Stimulated activated CD8-positive, alpha-beta memory T cell treated with anti-CD3 and anti-CD28 coated beads, Interleukin-12 subunit alpha, Interleukin-12 subunit beta, amount 100 ng/mL, for 24 hours (primary cell): ENCODE data around the gene MAN1B1.
"Not testable (repeated sequence)": the region's sequence is repeated elsewhere in the genome, so short reads cannot be mapped to it uniquely, and the experiment has no call there.

ENCODE experiments used
- DNase-seq: peaks from one replicate; pipeline ENCODE4 v3.0.0-alpha.2; 2020; ENCODE audit errors: extremely low read depth

Gene MAN1B1

DNA sequence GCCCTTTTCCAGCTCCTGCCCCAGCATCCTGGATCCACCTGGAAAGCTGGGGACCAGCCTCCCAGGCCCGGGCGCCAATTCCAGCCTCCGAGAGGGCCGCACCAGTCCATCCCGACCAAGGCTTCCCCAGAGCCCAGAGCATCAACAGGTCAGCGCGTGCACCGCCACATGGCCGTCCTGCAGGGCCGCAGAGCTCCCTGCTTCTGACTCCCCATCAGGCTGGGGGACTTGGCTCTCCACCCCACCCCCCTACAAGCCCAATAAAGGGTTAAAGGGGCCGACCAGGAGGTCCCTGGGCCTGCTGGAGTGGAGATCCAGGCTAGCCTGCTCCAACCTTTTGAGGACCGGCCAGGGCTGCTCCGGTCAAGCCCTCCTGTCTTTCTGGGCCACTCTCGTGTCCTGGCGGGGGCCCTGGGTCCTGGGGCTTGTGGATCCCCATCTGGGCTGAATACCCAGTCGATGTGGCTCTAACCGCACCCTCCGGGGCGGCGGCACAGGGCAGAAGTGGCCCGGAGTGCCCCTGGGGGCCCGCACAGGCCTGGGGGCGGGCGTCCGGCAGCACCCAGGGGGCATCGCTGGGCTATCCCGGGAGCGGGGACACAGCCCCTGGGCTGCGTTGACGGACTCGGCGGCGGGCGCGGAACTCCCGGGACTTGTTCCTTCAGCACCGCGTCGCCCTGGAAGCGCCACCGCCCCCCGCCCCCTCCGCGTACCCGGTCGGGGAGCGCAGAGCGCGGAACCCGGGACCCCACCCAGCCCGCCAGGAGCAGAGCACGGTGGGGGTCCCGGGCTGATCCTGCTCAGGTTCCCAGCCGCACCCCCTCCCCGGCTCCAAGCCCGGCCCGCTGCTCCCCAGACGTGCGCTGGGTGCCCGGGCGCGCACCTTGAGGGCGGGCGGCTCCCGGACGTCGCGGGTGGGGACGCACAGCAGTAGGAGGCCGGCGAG lies 33.5 kb upstream of the MAN1B1 start:
- DNase-seq, result no peak

DNA sequence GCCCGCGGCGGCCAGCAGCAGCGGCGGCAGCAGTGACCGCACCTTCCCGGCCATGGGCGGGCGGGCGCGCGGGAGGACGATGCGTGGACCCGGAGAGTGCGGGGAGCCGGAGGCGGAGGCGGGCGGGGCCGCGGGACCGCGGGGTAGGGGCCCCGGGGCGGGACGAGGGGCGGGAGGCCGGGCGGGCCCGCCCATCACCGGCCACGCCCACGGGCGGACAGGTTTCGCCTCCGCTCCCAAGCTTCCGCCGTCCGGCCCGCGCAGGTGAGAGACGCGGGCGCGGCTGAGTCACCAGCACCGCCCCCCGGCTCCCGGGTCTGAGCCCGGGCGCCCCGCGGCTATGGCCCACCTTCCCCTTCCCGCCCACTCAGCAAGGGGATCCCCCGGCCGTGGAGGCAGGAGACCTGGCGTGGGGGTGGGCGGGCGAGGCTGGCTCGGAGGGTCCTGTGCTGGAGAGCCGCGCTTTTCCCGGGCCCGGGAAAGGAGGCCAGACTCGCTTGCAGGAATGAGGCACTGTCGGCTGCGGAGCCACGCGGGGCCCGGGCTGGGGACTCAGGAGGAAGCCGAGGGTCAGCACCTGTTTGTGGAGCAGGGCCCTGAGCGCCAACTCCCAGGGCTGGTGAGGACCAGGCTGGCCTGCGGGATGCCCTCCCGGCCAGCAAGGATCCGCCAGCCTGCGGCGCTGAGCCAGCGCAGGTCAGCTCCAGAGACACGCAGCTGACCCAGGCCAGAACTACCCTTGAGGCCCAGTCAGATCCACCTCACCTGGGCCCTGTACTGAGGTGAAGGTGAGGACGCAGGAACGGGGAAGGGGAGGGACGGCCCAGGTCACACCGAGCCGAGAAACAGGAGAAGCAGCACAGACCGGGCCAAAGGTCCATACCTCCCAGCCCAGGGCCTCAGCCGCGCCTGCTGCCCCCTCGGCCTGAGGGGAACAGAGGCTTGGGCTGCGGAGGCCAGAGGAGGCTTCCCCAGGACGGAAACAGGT lies 32.5 kb upstream of the MAN1B1 start, which contains the start of gene ENTPD2:
TSS of gene ENTPD2 (minus strand) at position 118 of the 988 bp plus-strand sequence. CDS start at position 54, 64 bp downstream.
- DNase-seq, result no peak

DNA sequence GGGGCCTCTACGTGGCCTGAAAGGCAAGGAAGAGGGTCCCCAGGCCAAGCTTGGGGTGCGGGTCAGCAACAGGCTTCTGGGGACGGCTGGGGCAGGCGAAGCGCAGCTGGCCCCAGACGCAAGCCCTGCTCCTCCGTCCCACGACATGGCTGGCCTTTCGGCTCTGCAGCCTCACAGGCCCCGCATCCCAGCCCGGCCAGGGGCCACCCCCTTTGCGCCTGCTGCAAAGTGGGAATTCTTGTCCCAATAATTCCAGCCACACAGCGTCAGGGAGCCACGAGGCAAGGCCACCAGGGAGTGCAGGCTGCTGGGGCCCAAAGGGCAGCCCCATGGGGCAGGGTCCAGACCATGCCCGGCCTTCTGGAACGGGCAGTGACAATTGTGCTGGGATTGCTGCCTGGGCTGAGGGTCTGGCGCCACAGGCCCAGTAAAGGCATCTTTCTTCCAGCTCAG lies 31.8 kb upstream of the MAN1B1 start:
- no peak for DNase-seq

DNA sequence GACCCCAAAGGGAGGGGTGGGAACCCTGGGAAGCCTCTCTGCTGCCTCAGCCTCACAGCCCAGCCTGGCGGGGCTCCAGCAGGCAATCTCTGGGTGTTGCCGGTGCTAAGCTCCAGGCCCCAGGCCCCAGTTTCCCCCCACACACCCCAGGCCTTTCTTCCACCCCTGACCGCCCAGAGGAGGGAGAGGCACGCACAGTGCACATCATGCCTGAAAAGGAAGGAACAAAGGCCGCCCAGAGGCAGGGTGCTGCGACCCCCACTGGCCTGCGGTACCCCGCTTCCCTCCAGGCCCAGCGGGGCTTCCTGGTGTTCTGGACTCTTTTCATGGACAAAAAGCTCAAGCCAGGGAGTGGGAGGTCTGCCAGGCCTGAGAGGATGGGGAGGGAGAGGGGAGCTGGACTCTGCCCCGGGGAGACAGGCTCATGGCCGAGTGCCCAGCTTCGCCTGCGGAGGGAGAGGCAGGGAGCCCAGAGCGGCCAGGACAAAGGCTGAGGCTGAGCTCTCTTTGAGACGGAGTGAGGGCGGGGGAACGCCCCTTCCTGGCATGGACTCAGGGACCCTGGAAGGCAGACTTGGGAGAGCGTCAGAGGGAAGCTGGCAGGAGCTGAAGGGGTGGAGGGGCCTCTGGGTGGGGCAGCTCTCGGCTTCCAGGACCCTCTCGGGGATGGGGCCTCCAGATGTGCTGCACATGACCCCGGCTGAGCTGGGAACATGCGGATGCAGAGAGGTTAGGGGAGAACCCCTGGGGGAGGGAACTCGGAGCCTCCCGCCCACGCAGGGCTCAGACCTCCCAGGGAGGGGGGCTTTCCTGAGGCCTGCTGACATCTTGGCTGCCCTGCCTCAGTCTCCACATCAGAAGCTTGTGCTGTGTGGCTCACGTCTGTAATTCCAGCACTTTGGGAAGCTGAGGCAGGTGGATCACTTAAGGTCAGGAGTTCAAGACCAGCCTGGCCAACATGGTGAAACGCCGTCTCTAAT lies 31.1 kb upstream of the MAN1B1 start:
- DNase-seq, result no peak

DNA sequence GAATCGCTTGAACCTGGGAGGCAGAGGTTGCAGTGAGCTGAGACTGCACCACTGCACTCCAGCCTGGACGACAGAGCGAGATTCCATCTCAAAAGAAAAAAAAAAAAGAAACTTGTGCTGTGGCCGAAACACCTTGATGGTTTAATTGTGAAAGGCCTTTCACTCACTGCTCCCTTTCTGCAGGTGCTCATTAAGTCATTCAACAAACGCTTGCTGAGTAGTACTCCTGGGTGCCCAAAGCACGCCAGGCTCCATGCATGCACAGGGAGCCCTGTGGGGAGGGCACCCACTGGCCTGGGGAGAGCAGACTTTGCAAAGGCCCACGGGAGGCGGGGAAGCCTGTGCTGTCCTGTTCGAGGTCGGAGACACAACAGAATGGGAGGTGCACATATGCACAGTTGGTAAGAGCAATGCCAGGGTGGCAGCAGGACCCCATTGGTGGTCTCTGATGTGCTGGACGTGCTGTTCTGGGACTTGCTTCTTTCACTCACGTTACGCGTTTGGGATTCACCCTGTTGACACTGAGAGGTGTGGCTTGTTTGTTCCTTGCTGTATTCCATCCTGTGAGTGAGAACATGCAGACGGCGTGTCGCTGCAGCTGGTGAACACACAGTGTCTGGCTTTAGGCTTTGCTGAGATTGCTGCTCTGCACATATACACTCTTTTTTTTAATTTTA lies 29.9 kb upstream of the MAN1B1 start:
- no peak for DNase-seq

DNA sequence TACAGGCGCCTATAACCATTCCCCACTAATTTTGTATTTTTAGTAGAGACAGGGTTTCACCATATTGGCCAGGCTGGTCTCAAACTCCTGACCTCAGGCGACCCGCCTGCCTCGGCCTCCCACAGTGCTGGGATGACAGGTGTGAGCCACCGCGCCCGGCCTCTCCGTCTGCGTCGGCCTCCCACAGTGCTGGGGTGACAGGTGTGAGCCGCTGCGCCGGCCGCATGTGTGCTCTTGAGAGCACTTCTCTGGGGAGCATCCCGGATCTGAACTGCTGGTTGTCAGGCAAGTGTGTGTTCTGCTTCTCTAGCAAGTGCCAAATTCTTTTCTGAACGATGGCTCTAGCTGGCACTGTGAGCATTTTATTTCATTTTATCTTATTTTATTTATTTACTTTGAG lies 29.2 kb upstream of the MAN1B1 start:
- no peak for DNase-seq

DNA sequence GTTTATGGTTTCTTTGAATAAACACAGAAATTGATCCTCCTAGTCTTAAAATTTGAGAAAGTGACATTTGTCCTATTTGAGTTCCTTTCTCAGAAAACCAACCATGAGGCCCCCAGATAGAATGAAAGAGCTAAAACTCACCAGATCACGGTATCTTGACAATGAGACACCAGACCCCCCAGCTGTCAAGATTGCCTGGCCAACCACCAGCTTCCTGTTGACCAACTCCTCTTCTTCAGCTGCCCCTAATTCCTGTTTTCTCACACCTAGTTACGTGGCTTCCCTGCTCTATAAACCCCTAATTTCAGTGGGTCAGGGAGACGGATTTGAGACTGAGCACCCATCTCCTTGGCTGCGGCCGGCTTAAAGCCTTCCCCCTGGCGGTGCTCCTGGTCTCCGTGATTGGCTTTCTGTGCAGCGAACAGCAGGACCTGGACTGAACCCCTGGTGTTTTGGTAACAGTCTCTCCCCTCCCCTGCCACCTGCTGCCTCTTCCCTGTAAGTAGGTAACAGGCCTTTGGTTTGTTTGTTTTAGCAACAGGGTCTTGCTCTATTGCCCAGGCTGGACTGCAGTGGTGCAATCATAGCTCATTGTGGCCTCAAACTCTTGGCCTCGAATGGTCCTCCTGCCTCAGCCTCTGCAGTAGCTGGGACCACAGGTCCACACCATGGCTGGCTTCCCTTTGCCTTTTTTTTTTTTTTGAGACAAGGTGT lies 28.1 kb upstream of the MAN1B1 start:
- DNase-seq, result no peak

DNA sequence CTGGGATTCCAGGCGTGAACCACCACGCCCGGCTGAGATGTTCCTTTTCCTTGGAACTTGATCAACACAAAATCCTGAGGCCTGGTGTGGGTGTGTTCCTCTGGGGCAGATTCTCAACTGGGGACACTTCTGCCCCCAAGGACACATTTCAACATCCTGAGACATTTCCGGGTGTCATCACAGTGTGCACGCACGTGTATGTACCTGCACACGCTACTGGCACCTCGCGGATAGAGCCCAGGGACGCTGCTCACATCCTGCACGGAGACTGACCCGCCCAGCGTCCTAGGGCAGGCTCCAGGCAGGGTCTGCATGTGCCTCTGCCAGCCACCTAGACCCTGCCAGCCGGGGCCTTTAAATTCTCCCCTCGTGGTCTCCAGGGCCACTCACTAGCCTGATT lies 24.4 kb upstream of the MAN1B1 start:
- no peak for DNase-seq

DNA sequence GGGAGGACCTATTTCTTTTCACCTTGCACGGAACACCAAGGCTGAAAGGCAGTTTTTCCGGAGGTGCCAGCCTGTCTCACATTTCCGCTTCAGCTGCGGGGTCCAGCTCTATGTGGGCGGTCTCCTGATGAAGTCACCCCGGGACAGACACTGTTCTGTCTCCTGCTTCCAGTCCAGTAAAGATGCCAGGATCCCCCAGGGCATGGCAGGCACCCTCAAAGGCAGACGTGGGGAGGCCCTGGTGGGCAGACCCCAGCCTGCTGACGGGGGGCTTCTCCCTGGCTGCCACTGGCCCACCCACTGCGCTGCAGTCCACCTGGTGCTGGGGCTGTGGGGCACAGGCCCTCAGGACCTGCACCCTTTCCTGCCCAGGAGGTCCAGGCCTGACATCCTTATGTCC lies 24.0 kb upstream of the MAN1B1 start:
- not testable (repeated sequence) for DNase-seq

DNA sequence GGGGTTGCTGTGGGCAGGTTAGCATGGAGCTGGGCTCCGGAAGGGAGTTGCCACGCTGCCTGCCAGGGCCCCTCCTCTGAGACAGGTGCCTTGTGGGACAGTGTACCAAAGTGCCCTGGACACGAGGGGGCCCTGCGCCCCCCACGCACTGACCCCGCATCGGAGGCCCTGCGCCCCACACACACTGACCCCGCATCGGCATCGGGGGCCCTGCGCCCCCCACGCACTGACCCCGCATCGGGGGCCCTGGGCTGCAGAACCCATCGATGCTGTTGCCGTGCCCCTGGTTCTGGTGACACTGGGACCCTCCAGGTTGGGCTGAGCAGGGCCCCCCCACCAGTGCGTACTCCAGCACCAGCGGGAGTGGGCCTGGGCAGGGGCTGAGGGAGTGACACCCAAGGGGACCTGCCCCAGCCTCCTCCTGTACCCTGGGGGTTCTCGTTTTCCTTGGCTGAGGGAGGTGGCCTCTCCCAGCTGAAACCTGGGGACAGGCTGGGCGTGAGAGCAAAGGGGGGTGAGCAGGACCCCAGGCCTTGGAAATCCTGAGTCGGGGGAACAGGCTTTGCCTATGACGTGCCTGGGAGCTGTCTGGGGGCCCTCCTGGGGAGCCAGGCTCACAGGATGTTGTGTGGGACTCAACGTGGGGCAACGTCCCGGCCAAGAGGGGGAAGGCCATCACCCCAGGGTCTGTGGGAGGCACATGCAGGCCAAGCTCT lies 23.3 kb upstream of the MAN1B1 start:
- DNase-seq, result no peak

DNA sequence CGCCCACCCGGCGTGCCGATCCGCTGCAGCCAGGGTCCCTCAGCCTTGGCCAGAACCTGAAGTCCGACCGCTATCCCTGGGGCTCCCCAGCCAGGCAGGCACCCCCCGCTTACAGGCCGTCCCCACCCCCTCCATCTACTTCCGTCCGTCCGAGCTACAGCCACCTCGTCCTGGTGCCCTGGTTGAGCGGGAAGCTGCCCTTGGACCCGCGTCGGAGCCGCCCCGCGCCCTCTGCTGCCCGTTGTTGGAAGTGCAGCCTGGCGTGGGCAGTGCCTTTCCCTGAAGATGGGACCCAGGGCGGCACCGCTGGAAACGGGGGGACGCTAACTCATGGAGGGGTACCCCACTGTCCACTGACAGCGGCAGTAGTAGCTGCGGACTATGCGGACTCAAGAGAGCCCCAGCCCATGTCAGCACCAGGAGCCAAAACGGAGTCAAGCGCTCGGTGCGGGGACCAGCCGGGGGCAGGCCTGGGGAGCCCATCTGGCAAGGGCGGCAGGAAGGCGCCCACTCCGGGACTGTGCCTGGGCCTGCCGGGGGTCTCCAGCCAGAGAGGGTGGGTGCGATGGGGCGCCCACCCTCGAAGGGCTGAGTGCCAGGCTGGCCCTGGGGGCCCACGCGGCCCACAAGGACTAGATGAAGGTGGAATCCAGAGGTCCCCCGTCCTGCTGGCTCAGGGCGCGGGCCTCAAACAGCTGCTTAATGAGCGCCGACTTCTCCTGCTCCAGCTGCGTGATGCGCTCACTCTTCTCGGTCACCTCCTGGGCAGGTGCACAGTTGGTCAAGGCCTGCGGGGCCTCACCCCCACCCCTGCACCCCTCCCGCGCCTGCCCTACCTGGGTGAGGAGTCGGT lies 22.5 kb upstream of the MAN1B1 start:
- DNase-seq, result no peak

DNA sequence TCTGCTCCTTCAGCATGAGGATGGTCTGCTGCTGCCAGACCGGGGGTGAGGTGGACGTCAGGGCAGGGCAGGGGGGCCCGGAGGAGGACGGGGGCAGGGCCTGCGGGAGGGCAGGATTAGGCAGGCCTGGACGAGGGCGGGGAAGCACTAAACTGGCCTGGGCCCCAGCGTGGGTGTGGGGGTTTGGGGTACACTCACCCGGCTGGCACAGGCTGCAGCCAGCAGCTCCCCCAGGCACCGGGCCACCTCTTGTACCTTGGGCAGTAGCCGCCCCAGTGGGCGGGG lies 22.0 kb upstream of the MAN1B1 start:
- no peak for DNase-seq

DNA sequence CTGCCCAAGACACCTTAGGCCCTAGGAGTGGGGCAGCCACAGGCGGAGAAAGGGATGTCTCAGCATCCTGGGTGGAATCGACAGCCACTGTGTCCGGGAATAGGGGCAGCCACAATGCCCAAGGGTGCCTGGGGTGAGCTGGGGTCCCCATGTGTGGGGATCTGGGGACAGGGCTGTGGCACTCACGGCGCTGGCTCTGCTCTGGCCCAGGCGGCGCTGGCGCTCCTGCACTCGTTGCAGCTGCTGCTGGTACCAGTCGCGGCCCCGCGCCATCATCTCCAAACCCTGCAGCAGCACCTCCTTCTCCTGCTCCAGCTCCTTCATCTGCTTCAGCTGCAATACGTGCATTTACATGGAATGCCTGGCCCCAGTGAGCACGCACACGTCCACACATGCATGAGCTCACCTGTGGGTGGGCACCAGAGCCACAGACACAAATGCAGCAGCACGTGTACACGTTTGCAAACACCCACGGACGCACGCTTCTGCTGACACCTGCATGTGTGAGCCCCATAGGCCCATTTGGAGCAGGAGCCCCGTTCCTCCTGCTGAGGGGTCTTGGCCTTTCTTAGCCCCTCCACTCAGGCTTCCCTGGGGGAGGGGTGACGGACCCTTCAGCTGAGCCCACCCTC lies 21.3 kb upstream of the MAN1B1 start:
- DNase-seq, result no peak

DNA sequence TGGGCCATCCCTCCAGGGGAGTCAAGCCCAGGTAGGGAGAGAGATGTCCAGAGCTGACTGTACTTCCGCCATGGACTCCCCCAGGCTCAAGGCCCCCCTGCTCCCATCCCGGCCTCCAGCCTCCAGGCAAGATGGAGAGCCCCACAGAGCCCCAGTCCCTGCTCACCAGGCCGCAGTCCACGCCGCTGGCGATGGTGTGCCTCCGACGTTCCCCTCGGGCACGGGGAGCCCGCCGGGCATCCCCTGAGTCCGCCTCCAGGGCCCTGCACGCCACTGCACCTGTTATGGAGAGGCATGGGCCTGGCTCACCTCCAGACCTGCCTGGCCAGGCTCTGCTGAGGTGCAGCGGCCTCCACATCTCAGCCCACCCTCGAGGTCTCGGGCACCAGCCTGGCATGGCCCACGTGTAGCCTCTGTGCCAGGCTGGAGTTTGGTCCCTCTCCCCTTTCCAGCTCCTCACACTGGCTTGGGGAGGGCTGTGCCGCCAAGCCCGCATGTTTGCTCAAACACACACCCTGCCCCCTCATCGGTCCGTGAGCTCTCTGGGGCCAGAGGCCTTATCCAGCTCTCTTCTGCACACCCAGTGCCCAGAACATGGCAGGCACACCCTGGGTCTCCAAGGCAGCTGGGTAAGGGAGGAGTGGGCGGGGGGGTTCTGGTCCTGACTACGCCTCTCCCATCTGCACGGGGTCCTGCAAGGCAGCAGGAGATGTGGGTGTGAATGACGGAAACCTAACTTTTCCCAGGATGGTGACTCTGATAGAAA lies 20.5 kb upstream of the MAN1B1 start:
- DNase-seq, result no peak

DNA sequence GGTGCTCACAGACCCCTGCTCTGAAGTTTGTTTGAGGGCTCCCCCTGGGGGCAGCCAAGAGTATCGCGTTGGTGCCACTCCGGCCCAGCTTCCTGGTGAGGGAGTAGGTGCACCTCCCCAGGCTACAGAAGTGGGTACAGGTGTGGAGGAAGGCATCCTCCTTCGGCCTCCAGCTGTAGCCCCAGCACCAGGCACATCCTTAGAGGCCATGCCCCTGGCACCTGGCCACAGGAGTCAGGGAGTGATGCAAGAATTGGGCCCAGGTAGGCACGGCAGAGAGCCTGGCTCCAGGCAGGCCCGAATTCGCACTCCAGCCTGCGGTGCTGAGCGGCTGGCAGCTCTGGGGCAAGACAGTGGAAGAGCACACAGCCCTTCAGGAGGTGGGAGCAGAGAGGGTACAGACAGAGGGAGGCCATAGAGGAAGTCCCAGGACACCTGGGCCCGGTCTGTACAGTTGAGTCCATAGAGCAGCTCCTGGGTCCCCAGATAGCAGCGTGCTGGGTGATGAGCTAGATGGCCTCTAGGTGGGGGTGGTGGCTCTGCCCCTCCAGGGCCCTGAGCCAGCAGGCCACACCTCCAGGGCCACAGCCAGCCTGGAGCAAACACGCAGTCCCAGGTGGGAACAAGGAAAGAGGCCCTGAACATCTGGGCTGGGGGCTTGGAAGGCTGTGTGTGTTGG lies 18.8 kb upstream of the MAN1B1 start:
- DNase-seq, result peak; percentile 62
